Measurements from ENCODE around the gene OPTC. TPM values are rescaled to one million over a fixed set of nuclear protein-coding genes. Genes with fewer than 3 reads are reported as not detected.

OPTC gene
- total and polyA plus RNA-seq, 2 of the 8 experiments (the other 6 are each of a cell fraction or from before 2014, with no cell fraction given): 1.1 to 4.0 TPM

DNA sequence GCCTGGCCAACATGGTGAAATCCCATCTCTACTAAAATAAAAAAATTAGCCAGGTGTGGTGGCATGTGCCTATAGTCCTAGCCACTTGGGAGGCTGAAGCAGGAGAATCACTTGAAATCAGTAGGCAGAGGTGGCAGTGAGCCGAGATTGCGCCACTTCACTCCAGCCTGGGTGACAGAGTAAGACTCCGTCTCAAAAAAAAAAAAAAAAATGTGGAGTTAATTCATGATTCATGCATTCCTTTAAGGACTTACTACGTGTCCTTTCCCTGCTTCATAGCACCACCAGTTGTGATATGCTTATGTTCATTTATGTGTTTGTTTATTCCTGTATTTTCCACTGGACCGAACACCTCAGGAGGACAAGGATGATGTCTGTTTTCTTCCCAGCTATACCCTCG is 31.1 kb upstream of the OPTC start (continued):
- TF ChIP-seq HDAC2 (IDR thresholded peaks at IDR 0.05; ENCODE audit: borderline replicate concordance in 1 of 2, low read depth in 2 of 2, low read length in 2 of 2) (no peak), RXRA (IDR thresholded peaks at IDR 0.05; ENCODE audit: insufficient read depth, low read depth, low read length) (no peak)
